Vagina (tissue), 2 donors: ENCODE measurements around the gene SUSD6.

ENCODE experiments used
- POLR2A ChIP-seq, 2 donors: fragments of 450-650 bp; IDR thresholded peaks; one replicate each; pipeline ENCODE4 v1.6.1; 2017; ENCODE audit warnings: antibody characterized with exemption in 2 of 2, mild to moderate bottlenecking in 2 of 2, moderate library complexity in 2 of 2
- TF ChIP-seq, protein P1 (sequence below), 3 experiments: fragments of 450-650 bp in 2 of 3; fragments of 200-600 bp in 1 of 3; sonication (generic) in 1 of 3; IDR thresholded peaks; one replicate each; pipeline ENCODE4 v1.5.1; 2017 to 2019; ENCODE audit warnings: antibody characterized with exemption in 3 of 3, mild to moderate bottlenecking in 2 of 3, moderate library complexity in 2 of 3

DNA sequence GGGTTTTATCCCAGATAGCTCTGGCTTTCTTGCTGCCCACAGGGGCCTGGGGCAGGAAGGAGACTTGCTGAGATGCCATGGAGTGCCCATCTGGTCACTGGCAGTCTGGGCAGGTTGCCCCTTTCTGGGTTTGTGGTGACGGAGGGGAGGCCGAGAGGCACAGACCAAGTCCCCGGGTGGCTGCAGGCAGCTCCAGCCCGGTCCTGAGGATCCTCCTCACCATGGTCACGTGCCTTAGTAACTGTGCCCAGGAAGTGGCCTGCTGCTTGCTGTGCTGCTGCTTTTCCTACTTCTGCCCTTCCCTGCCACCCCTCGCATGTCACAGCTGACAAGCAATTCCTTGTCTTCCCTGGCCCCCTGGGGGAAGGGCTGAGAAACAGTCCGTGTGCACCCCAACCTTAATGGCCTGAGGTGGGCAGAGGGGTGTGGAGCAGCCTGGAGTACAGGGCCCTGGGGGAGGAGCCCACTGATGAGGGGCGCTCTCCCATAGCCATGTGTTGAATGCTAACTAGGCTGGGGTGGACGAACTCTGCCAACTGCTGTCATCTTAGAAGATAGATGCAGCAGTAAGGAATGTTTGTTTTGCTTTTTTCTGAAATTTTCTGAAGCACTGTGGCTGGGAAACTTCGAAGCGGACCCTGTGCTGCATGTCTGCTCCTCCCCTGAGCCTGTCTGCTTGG lies 100.6 kb downstream of the SUSD6 start:
- no peak for TF ChIP-seq POLR2A (IDR thresholded peaks at IDR 0.05)
- TF ChIP-seq, protein P1, sequence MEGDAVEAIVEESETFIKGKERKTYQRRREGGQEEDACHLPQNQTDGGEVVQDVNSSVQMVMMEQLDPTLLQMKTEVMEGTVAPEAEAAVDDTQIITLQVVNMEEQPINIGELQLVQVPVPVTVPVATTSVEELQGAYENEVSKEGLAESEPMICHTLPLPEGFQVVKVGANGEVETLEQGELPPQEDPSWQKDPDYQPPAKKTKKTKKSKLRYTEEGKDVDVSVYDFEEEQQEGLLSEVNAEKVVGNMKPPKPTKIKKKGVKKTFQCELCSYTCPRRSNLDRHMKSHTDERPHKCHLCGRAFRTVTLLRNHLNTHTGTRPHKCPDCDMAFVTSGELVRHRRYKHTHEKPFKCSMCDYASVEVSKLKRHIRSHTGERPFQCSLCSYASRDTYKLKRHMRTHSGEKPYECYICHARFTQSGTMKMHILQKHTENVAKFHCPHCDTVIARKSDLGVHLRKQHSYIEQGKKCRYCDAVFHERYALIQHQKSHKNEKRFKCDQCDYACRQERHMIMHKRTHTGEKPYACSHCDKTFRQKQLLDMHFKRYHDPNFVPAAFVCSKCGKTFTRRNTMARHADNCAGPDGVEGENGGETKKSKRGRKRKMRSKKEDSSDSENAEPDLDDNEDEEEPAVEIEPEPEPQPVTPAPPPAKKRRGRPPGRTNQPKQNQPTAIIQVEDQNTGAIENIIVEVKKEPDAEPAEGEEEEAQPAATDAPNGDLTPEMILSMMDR (IDR thresholded peaks at IDR 0.05) = no peak
